ENCODE results near the gene PRDM15.

PRDM15 gene

GRCh38 chr21:41755934-41756773, 123.0 kb downstream of the PRDM15 start:
- H3K4me3 ChIP-seq (ENCODE audit: low read depth, low read length), result no peak overlapping the region
- no peak for TF ChIP-seq CTCF (IDR thresholded peaks at IDR 0.05; ENCODE audit: borderline replicate concordance, insufficient read depth, low read depth, low read length)

- H3K4me3 ChIP-seq (ENCODE audit: low read depth, low read length), result no peak overlapping the region
- no peak for TF ChIP-seq CTCF (IDR thresholded peaks at IDR 0.05; ENCODE audit: borderline replicate concordance, insufficient read depth, low read depth, low read length)
Measured at GRCh38 chr21:41755258-41755933, 123.7 kb downstream of the PRDM15 start.

GRCh38 chr21:41754479-41754891, 124.7 kb downstream of the PRDM15 start:
- no peak for TF ChIP-seq CTCF (IDR thresholded peaks at IDR 0.05; ENCODE audit: borderline replicate concordance, insufficient read depth, low read depth, low read length)
- no peak overlapping the region for H3K4me3 ChIP-seq (ENCODE audit: low read depth, low read length)

- TF ChIP-seq CTCF (IDR thresholded peaks at IDR 0.05; ENCODE audit: borderline replicate concordance, insufficient read depth, low read depth, low read length), result no peak
- H3K4me3 ChIP-seq (ENCODE audit: low read depth, low read length), result no peak overlapping the region
Measured at GRCh38 chr21:41753006-41753898, 125.9 kb downstream of the PRDM15 start.

GRCh38 chr21:41752231-41752681, 126.9 kb downstream of the PRDM15 start:
- H3K4me3 ChIP-seq (ENCODE audit: low read depth, low read length), result no peak overlapping the region
- TF ChIP-seq CTCF (IDR thresholded peaks at IDR 0.05; ENCODE audit: borderline replicate concordance, insufficient read depth, low read depth, low read length), result no peak

GRCh38 chr21:41751611-41752011, 127.5 kb downstream of the PRDM15 start:
- no peak for TF ChIP-seq CTCF (IDR thresholded peaks at IDR 0.05; ENCODE audit: borderline replicate concordance, insufficient read depth, low read depth, low read length)
- no peak overlapping the region for H3K4me3 ChIP-seq (ENCODE audit: low read depth, low read length)
